ENCODE data around the gene RNF213. TPM values are rescaled to one million over a fixed set of nuclear protein-coding genes. Genes with fewer than 3 reads are reported as not detected.

RNF213 gene
- total and polyA plus RNA-seq, 10 of the 15 experiments (the other 5 are each of a cell fraction or from before 2014, with no cell fraction given) = 18.6 to 145 (median 65.8) TPM

GRCh38 chr17:80217703-80218362 lies 42.8 kb upstream of the RNF213 start (continued):
- TF ChIP-seq ZBTB11 (CRISPR knock-in tag; IDR thresholded peaks at IDR 0.05) = no peak
- TF ChIP-seq SMAD1 (IDR thresholded peaks at IDR 0.05; ENCODE audit: low read depth, partially characterized antibody) = no peak
- TF ChIP-seq ZBTB40 (IDR thresholded peaks at IDR 0.05; ENCODE audit: borderline replicate concordance) = no peak
- no peak for TF ChIP-seq E2F8 (IDR thresholded peaks at IDR 0.05; ENCODE audit: low read depth, partially characterized antibody)
- no peak for TF ChIP-seq PAX8 (IDR thresholded peaks at IDR 0.05)
- TF ChIP-seq RBBP5 (conservative IDR thresholded peaks at IDR 0.05) = no peak

Measured in GM12878 (cell line).